NCI-H2081 (cell line): ENCODE data around the gene ZBTB40.

Experiments
- DNase-seq, 2 experiments: peaks; one replicate each; lab custom pipeline; 2025; lab: John Stamatoyannopoulos, UW

Gene ZBTB40

DNA sequence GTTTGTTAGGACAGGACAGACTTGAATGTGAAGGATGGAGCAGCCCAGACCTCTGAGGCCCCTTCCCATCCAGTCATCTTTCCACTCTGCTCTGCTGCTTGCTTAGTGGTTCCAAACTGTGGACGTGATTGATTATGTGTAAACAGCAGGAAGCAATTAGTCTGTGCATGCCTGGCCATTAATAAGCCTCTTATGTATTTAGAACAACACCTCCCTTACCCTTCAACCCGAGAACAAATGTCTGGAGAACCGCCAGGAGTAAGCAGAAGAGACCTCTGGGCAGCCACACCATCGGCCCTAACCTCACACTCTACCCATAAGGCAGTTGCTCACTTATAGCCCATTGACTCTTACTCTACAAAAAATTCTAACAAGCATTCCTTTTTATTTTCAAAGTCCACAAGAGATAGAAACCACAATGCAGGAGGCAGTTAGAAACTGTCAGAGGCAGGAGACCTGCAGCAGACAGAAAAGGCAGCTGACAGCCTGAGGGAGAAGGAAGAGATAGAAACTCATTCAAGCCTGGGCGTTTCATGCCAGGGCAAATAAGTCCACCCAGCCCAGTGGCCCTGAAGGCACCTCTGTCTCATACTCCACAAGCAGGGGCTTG lies 105.8 kb downstream of the ZBTB40 start:
- peak; percentile 73 to 92 for DNase-seq

- DNase-seq = peak; percentile 34 to 46
These were observed 111.2 kb downstream of the ZBTB40 start, which contains the start of gene EPHA8 for GRCh38 chr1:22562584-22563583. Gene EPHA8 (plus strand): TSS chr1:22563489. CDS start chr1:22563636, 147 bp downstream.

- DNase-seq = no peak
These were observed 112.3 kb downstream of the ZBTB40 start for GRCh38 chr1:22563671-22564602.

GRCh38 chr1:22566161-22566560 lies 114.5 kb downstream of the ZBTB40 start:
- DNase-seq = no peak

GRCh38 chr1:22567197-22567596 lies 115.5 kb downstream of the ZBTB40 start:
- no peak for DNase-seq

DNA sequence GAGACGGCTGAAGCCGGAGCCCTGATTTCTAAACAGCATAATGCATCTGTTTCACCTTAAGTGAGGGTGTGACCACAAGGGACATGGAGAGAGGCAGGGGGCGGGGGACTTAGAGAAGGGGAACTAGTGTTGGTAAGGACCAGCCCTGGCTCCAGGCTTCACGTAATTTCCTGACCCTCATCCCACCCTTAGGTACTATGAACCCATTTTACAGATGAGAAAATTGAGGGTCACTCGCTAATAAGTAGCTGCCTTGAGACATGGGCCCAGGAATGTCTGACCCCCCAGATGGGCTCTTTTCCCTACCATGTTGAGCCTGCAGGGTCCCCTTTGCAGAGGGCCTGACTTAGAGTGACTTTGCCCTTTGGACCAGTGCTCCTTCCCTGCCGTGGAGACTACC lies 116.3 kb downstream of the ZBTB40 start:
- DNase-seq = no peak

DNA sequence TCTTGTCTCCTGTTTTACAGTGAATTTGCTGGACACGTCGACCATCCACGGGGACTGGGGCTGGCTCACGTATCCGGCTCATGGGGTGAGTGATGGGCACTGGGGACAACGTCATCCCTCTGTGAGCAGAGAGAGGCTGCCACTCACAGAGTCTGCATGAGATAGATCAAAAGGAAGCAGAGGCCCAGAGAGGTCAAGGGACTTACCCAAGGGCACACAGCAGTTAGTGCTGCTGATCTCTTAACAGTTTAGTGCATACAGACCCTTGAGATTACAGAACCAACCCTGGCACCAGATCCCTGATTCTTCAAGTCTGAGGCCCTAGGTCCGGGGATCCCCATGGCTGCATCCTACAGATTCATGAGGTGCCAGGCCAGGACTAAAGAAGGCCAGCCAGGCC lies 117.6 kb downstream of the ZBTB40 start:
- no peak for DNase-seq

DNA sequence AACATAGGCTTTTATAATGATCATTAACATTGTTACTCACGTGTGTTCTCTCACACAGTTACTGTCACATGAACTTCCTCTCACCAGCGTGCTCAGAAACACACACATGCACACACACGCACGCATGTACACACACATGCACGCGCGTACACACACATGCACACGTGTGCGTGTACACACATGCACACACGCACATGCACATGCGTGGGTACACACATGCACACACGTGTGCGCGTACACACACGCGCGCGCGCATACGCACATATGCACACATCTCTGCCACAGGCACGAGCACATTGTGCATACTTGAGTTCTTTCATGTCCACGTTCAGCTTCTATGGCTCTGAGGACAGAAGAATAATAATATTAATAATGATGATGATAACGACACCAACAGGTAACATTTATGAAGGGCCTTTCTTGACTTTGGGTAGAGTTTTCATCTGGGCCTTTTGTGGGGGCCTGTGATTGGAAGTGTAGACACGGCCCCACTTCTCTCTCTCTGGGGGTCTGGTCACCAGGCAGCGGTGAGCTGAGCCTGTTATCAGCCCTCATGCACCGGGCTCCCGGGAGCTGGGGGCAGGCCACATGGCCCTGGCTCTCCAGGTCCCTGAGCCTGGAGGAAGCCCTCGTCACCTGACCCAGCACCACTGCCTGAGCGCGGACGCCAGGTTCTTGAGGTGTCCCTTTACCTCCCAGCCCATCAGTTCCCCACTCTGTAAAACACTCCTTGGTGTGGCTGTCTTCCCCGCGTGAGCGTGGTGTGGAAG lies 118.7 kb downstream of the ZBTB40 start:
- DNase-seq = no peak

GRCh38 chr1:22572818-22573217 lies 121.2 kb downstream of the ZBTB40 start:
- DNase-seq = no peak

GRCh38 chr1:22573237-22573636 lies 121.6 kb downstream of the ZBTB40 start:
- DNase-seq = no peak

- no peak for DNase-seq
These were observed 124.0 kb downstream of the ZBTB40 start for GRCh38 chr1:22575532-22576149.

DNA sequence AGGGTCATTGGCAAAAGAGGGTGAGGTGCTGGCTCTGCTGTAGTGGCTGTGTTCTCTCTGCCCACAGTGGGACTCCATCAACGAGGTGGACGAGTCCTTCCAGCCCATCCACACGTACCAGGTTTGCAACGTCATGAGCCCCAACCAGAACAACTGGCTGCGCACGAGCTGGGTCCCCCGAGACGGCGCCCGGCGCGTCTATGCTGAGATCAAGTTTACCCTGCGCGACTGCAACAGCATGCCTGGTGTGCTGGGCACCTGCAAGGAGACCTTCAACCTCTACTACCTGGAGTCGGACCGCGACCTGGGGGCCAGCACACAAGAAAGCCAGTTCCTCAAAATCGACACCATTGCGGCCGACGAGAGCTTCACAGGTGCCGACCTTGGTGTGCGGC lies 124.5 kb downstream of the ZBTB40 start:
- no peak for DNase-seq

- DNase-seq = no peak
These were observed 125.0 kb downstream of the ZBTB40 start for GRCh38 chr1:22576617-22577016.

- DNase-seq = no peak
These were observed 127.2 kb downstream of the ZBTB40 start for GRCh38 chr1:22578732-22579361.

DNA sequence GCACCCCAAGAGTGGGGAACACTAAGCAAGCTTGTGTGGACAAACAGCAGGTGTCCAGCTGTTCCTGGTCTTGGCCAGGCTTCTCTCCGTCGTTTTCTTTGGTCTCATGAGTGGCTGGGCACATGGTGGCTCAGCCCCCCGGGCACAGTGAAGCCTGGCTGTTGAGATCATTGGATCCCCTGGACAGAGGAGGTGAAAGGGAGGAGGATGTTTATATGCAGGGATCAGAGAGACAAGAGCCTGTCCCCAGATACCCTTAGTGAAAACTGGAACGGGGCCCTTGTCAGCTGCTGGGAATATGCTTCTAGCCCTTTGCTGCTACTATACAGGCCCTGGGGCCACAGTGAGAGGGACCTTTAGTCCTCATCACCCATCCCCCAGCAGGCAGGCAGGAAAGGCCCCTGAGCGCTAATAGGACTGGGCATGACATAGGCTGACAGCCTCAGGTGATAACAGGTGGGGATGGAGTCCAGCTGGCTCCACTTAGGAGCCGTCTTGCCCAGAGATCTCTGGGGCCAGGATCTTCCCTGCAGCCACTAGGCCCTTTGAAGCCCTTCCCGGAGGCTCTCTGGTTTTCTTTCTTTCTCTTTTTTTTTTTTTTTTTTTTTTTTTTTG lies 128.0 kb downstream of the ZBTB40 start:
- no peak for DNase-seq
